HG03575 (cell line): ENCODE data around the gene ZDHHC21.
A peak's percentile ranks its signal among the peaks of the same experiment; 100 is the strongest.

Experiments used
- ATAC-seq: cut with Tn5 transposase; IDR thresholded peaks from one replicate; pipeline ENCODE4 v1.9.1; 2021; ENCODE audit not compliant: unreplicated experiment, insufficient number of reproducible peaks, low FRiP score; ENCODE audit errors: extremely low read depth

ZDHHC21 gene

GRCh38 chr9:14633906-14634565, 59.2 kb downstream of the ZDHHC21 start:
- ATAC-seq, result no peak

DNA sequence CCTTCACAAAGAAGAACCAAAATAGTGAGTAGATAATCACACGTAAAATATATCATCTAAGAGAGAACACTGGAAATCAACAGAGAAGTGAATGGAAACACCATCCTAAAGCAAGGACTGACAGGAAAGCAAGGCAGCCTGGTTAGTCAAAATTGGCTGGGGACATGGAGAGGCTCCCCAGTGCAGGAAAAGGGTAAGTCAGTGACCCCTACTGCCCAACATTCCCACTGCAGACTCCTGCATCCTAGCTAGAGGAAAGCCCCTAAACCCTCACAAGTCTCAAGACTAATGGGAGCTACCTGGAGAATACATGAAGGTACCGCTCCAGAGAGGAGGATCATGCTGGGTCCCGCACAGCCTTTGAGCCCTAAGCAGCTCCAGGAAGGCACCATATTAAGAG, 60.1 kb downstream of the ZDHHC21 start:
- no peak for ATAC-seq

DNA sequence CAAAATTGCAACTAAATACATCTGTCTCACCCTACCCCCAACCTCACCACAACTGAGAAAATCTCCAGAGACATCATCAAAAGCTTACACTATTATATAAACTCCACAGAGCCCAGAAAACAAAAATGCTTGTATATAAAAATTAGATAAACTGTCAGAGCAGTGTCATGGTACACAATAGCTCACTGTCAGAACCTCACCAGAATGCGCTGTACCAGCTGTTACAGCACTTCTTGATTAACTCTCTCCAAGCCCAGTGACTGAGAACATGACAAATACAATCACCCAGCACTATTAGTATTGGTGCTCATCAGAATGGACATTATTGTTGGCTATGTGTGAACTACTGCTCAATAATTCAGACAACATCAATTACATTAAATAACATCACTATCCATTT, 65.7 kb downstream of the ZDHHC21 start:
- ATAC-seq, result no peak

DNA sequence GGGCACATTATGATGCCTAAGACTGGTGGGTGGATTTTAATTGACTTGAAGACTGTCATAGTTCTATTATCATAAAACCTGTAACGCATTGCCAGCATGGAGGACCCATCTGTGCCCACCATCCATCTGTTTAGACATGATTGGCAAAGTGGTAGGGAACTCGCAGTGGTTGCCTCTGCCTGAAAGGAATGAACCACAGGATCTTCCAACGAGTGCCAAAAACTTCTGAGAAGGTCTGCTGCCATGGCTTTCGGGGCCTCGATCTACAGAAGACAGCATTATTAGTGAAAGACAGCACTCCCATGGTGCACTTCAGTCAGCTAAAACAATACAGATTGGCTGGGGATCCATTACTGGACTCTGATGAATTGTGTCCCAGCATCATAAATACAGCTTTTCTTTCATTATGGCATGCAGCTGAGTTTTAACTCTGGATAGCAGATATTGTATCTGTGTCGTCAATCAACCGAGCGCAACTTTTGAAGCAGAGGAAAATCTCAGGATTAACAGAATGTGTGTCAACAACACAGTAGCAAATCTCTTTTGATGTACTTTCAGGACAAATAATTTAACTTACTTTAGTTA, 74.3 kb downstream of the ZDHHC21 start:
- no peak for ATAC-seq

DNA sequence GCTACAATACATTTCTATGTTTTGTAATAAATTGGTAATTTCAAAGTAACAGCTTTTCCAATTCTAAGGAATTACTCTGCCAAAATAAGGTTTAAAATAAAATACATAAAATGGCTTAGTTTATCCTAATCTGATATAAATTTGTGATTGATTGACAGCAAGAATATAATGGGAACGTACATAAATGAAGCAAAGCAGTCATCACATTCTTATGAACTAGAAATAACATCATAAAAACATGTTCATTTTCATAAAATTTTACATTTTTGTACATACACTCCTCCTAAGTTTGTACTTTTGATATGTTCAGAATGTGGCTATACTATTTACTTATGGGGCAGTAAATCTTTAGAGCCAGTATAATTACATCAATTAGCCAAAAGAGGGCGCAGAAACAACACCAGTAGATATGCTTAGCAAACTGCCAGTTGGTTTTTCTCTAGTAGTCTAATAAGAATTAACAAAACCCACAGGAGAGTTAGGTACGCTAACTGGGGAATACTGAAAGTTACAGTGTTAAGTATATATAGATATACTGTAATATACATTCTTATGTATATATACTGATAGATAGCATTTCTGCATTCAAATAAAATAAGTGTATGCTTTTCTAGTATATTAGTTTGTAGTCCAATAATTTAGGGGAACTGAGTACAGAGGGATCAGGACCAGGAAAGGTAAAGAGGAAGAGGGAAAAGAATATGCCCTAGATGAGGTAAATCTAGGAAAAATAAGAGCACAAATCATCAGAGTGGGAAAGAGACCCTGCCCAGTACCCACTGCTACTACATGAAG, 76.8 kb downstream of the ZDHHC21 start:
- ATAC-seq, result peak; percentile 75

GRCh38 chr9:14608540-14608939, 84.7 kb downstream of the ZDHHC21 start:
- ATAC-seq, result no peak

GRCh38 chr9:14597171-14597799, 95.9 kb downstream of the ZDHHC21 start:
- no peak for ATAC-seq

DNA sequence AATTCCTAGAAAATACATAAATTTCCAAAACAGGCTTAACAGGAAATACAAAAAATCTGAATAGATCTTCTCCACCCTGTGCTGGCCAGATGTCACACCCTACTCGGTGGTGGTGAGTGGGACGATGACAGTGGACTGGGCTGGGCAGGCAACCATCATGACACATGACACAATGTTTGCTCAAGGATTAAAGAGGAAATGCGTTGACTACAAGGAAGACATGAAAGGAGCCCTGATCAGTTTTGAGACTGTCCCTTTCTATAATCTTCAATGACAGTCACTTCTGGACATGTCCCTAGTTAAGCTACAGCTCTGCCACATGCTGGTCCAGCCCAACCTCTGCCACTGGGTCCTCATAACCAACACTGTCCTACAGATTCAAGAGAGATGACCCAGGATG, 99.8 kb downstream of the ZDHHC21 start:
- no peak for ATAC-seq

- no peak for ATAC-seq
Measured at GRCh38 chr9:14591411-14591810, 101.8 kb downstream of the ZDHHC21 start.

DNA sequence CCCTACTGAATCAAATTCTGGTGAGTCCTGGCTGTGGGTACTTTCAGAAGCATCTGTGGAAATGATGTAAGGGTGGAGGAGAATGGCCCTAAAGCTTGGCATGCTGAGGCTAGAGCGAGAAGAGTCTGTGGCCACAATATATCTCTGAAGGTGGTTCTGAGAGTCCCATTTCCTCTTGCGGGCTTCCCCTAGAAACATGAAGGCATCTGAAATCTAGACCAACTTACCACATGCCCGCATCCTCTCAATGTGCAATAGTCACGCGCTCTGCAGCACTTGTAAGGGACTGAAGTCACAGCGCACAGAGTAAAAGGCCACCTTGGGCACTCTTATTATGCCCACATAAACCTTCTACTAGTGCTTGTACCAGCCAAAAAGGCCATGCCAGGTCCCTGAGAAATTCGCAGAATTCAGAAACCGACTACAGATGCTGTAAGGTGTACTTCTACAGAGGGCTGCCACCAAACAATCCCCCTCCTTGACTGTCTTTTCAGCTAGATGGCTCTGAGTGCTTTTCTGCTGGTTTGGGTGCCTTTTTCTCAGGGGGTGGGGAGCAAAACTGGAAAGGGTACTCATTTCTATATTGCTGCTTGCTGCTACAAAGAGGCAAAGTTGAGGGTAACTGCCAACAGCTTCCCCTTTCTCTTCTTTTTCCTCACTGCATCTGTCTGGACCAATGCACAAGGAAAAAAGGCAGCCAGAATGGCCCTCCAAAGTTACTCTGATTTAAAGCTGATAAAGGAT, 107.3 kb downstream of the ZDHHC21 start:
- ATAC-seq, result peak; percentile 99

DNA sequence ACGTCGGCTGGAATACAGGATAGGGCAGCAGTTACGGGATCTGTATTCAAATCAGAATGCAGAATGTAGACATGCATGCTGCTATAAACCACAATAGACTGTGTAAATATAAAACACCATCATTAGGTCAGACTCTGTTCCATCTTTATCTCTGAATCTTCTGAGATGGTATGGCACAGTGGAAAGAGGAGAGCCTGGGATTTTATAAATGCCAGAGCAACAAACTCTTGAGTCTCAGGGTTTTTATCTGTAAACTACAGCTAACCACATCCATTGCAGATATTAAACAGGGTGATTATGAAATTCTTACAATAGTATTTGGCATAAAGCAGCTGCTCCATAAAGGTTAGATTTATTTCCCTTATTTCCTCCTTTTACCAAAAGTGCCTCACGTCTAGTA, 108.7 kb downstream of the ZDHHC21 start:
- no peak for ATAC-seq

GRCh38 chr9:14578030-14578429, 115.2 kb downstream of the ZDHHC21 start:
- ATAC-seq, result no peak

GRCh38 chr9:14574173-14574572, 119.1 kb downstream of the ZDHHC21 start:
- ATAC-seq, result no peak

GRCh38 chr9:14573319-14573718, 119.9 kb downstream of the ZDHHC21 start:
- ATAC-seq, result no peak

DNA sequence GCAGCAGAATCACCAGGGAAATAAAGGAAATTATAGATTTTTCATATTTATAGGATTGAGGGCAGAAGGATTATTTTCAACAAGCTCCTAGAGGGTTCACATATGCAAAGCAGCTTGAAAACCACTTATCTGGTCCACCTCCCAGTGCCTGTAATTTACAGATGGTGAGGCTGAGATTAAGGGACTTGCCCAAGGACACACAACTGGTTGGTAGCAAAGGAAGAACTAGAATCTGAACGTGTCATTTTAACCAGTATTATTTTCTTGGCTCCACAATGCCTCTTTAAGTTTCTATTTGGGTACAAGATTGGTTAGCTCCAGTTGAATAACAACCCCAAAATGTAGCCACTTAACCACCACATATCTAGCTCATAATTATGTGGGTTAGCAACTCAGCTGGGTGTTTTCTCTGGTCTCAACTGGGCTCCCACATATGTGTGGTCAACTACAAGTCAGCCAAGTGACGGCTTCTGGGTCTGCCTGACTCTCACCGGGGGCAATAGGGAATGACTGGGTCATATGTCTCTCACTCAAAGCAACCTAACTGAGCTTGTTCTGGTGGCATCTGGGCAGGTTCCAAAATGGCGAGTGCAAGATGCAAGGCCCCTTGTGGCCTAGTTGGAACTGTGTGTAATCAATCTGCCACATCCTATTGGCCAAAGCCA, 127.7 kb downstream of the ZDHHC21 start:
- ATAC-seq, result no peak

DNA sequence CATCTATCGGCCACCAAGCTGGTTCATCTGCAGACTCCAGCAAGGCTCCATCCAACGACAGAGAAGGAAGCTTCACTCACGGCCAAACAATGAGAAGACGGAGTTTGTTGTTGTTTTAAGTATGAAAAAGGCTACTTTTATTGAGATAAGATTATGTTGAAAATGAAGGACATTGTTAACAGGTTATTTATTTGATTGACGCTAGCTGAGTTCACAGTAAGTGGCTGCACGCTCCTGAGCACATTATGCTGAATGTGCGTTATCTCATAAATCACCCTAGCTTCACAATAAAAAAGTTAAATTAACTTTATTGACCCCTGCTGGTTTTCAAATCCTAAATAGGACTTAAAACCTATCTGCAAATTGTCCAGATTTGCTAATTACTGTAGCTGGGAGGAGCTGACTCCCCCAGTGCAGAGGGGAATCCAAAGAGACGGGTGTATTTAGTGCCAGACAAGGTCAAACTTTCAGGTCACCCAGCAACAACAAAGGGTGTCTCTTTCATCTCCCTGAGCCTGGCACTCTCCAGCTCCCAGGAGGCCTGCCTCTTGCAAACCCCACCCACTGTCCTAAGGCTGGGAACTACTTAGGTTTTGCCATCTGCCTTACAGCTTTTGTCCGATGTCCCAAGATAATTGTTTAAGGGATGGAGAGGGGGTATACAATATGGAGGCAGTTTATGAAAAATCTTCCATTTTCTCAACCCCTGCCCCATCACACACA, 129.2 kb downstream of the ZDHHC21 start:
- ATAC-seq, result no peak

DNA sequence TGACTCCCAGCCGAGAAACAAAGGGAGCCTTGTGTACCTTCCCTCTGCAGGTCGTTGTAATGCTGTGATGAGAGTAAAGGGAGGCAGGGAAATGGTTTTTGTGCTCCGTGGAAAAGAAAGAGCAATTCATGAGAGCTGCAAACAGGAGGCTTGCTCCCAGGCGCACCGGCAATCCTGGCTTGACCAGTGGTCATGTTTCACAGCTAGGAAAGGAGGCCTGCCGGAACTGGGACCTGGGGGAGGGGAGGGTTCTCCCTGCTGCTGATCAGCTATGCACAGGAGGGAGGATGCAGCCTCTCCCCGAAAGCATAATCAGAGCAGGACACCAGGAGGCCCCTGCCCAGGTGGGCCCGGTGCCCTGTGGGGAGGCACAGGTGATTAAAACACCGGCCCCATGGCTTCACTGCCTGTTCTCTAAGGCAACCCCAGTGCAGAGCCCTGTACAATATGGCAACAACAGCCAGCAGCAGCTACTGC, 131.3 kb downstream of the ZDHHC21 start:
- ATAC-seq, result no peak
